SH-SY5Y (cell line): ENCODE measurements around the gene TPGS1.

Source experiments
- GATA2 ChIP-seq: IDR thresholded peaks from 2 replicates; pipeline ENCODE4 v1.6.1; 2011; ENCODE audit warnings: mild to moderate bottlenecking, low read depth, low read length
- GATA3 ChIP-seq: IDR thresholded peaks from 2 replicates; pipeline ENCODE4 v1.6.1; 2011; ENCODE audit warnings: low read depth, mild to moderate bottlenecking, low read length, moderate library complexity

DNA sequence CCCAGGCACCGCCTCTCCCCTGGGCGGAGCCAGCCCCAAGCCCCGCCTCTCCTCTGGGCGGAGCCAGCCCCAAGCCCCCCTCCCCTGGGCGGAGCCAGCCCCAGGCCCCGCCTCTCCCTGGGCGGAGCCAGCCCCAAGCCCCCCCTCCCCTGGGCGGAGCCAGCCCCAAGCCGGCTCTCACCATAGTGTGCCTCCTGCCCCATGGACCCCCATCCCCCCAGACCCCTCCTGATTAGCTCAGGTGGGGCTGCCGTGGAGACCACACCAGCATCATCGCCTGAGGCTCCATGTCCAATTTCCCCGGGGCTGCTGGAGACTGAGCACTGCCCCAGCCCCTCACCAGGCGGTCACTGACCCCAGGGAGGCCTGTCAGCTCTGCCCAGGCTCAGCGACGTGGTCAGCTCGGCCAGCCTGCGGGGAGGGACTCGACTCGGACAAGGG, 15.2 kb upstream of the TPGS1 start:
- TF ChIP-seq GATA2 = no peak
- no peak for TF ChIP-seq GATA3
